Pancreas (tissue), 10 donors: ENCODE measurements around the gene HS6ST1. TPM values are rescaled to one million over a fixed set of nuclear protein-coding genes. Genes with fewer than 3 reads are reported as not detected.

Experiments used
- ATAC-seq, 4 donors: fragments of 200-7000 bp; cut with Tn5 transposase; one replicate each; pipeline versions ENCODE4 v1.8.0 to v1.9.1; 2020; ENCODE audit warnings: mild to moderate bottlenecking in 4 of 4, moderate library complexity in 4 of 4
- DNase-seq, 6 donors: peaks; one replicate each; pipeline ENCODE4 v3.0.0-alpha.2; 2020
- FAIRE-seq: peaks from 2 replicates; lab custom pipeline; 2012; peaks lifted over from hg19 to GRCh38; lab: Jason Lieb, UNC
- H3K27ac ChIP-seq, 4 donors: fragments of 200-600 bp; sonication (generic); 1 replicate in 3 of 4; 2 replicates in 1 of 4; pipeline versions ENCODE4 v1.5.0 to v1.8.0; 2020
- H3K27me3 ChIP-seq, 4 donors: fragments of 200-600 bp; one replicate each; pipeline ENCODE4 v1.8.0; 2021
- H3K36me3 ChIP-seq, 3 donors: fragments of 200-600 bp; sonication (generic) in 1 of 3; one replicate each; pipeline versions ENCODE4 v1.5.0 to v1.8.0; 2020 to 2021
- H3K4me1 ChIP-seq, 3 donors: fragments of 200-600 bp; one replicate each; pipeline ENCODE4 v1.8.0; 2021
- H3K4me3 ChIP-seq, 4 donors: fragments of 200-600 bp; sonication (generic) in 2 of 4; one replicate each; pipeline versions ENCODE4 v1.5.0 to v1.8.0; 2020 to 2021
- H3K9me3 ChIP-seq, 4 donors: fragments of 200-600 bp; one replicate each; pipeline ENCODE4 v1.8.0; 2021
- WGBS, 2 donors: extraction: QIAGEN DNeasy Blood & Tissue Kit; methylation state at CpG; one replicate each; pipeline ENCODE4 v1.1.7; 2013; 5-methylcytosine and 5-hydroxymethylcytosine counted together
- intact Hi-C, 3 donors: fragments of 100-400 bp; cut with DNase I; formaldehyde crosslinking; loops; one replicate each; pipeline versions ENCODE4 v1.11.1 to v1.14.2; 2022
- polyA plus RNA-seq, 2 donors: library from polyadenylated mRNA; stranded (reverse); fragments of 200-250 nt; gene quantifications; one replicate each; pipeline ENCODE4 v1.2.3, GENCODE V29; 2013
- total RNA-seq, 6 donors: library from RNA; stranded (reverse); fragmentation: NEBNext Ultra II Directional in 4 of 6; extraction: Animal tissue kit (Norgen Biotek cat#: 25700) in 4 of 6; gene quantifications; one replicate each; pipeline versions ENCODE4 v1.2.1 to v1.2.4, GENCODE V29; 2021 to 2023
- TF ChIP-seq, protein P1 (sequence below), 4 donors: fragments of 200-600 bp; sonication (generic) in 3 of 4; IDR thresholded peaks; one replicate each; pipeline versions ENCODE4 v1.5.0 to v1.8.0; 2021; ENCODE audit warnings: antibody characterized with exemption in 4 of 4
- donor health status: healthy with polysubstance abuse.
- donor health status: DM: no; HTN: no; CAD: no; lungs with moderate emphysema.
- donor health status: DM: no; HTN: no; CAD: no.
- donor health status: control.
- donor health status: control.
- donor health status: Bipolar disorder and iron deficiency.
- donor health status: DM: yes; HTN: yes; CAD: no.
- donor health status: DM: no; HTN: no; CAD: no.
- donor health status: DM: no; HTN: no; CAD: no.
- donor health status: DM: yes; HTN: yes; CAD: no.

The HS6ST1 gene
- total and polyA plus RNA-seq, 8 donors = 20.7 to 47.8 (median 25.5) TPM

DNA sequence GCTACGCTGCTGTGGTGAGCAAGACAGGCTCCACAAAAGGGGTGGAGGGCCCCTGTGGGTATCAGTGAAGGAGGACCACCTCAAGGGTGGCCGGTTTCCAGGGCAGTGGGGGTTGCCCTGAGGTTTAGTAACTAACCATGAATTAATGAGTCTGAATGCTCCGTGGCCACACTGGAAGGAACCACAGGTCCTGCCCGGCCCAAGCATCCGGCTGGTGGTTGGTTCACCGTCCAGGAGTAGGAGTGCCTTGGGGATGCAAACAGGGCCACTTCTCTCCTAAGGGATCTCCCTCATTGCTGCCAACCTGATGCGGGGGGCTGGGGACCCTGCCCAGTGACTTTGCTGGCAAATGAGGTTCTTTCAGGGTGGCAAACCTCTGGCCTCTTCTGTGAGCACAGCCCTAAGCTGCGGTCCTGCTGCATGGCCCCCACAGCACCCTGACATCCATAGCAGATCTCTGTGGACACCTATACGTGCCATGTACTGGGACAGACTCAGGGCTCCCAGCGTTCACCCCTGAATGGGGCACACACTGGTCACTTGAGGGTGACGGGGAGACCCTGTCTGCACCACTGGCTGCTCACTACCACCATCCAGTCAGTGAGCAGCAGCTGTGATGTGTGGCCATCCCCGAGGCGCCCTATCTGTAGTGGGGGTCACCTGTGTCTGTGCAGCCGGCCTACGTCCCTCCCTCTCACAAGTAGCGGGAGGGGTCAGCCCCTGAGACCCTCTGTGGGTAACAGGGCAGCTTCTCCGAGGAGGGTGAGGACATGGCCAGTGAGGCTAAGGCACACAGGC lies 41.6 kb downstream of the HS6ST1 start:
- H3K27ac ChIP-seq = no peak overlapping the region
- DNase-seq = peak in 1 of 6 donors; percentile 13
- no peaks in the 10 kb centered on the region for H3K9me3 ChIP-seq
- intact Hi-C loops = no loop called here
- H3K4me3 ChIP-seq = no peak overlapping the region
- no peaks in the 10 kb centered on the region for H3K27me3 ChIP-seq
- no peak for FAIRE-seq
- WGBS, 2 donors = 92 to 94% methylated on average over 17 of the region's 17 CpGs
- no peak for ATAC-seq
- H3K4me1 ChIP-seq = no peaks in the 10 kb centered on the region
- H3K36me3 ChIP-seq = peaks cover 0 to 6% (median 4%) of the 10 kb centered on the region in 3 donors
- TF ChIP-seq, protein P1, sequence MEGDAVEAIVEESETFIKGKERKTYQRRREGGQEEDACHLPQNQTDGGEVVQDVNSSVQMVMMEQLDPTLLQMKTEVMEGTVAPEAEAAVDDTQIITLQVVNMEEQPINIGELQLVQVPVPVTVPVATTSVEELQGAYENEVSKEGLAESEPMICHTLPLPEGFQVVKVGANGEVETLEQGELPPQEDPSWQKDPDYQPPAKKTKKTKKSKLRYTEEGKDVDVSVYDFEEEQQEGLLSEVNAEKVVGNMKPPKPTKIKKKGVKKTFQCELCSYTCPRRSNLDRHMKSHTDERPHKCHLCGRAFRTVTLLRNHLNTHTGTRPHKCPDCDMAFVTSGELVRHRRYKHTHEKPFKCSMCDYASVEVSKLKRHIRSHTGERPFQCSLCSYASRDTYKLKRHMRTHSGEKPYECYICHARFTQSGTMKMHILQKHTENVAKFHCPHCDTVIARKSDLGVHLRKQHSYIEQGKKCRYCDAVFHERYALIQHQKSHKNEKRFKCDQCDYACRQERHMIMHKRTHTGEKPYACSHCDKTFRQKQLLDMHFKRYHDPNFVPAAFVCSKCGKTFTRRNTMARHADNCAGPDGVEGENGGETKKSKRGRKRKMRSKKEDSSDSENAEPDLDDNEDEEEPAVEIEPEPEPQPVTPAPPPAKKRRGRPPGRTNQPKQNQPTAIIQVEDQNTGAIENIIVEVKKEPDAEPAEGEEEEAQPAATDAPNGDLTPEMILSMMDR (IDR thresholded peaks at IDR 0.05) = no peak

DNA sequence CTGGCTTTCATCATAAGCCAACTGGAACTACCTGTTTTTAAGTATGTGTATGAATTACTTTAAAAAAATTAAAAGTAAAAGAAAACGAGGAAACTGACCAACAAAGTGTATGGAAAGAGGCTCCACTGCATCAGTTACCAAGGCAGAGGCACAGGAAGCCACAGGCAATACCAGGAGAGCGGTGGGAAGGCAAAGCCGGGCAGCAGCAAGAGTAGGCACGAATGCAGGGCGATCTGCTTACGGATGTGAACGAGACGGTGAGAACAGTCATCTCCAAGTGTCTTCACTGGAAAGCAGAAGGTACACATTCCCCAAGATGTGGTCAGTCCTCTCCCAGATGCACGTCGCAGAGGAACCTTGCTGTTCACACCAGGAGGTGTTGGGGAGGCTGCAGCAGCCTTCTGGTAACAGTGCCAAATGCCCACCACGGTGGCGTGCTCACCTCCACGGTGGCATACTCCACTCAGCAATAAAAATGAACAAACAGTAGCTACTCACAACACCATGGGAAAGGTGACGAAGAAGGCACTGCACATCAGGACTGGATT lies 43.1 kb downstream of the HS6ST1 start:
- Histone ChIP-seq H3K9me3 (no peaks in the 10 kb centered on the region), H3K27me3 (no peaks in the 10 kb centered on the region), H3K36me3 (peaks cover 0 to 6% (median 4%) of the 10 kb centered on the region in 3 donors), H3K4me1 (no peaks in the 10 kb centered on the region), H3K27ac (no peak overlapping the region), H3K4me3 (no peak overlapping the region)
- intact Hi-C loops = no loop called here
- no peak for DNase-seq
- no peak for ATAC-seq
- WGBS, 2 donors = 94 to 96% methylated on average over 14 of the region's 14 CpGs
- TF ChIP-seq, protein P1 (IDR thresholded peaks at IDR 0.05) = no peak
- no peak for FAIRE-seq

DNA sequence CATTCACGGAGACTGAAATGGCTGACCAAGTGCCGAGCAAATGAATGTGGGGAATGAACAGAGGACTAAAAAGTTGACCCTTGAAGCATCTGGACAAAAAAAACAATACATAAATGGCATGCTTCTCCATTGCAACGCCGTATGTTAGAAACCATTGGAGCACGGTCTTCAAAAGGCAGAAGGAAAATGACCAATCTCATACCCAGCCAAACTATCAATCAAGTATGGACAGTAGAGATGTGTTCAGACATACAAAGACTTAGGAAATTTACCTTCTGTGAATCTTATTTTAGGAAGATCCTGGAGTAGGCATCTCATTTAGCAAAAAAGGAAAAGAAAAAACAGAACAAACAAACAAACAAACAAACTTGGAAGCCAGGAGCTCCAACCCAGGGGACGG lies 44.5 kb downstream of the HS6ST1 start:
- Histone ChIP-seq H3K4me3 (no peak overlapping the region), H3K36me3 (peaks cover 0 to 6% (median 4%) of the 10 kb centered on the region in 3 donors), H3K9me3 (no peaks in the 10 kb centered on the region), H3K27ac (no peak overlapping the region), H3K27me3 (no peaks in the 10 kb centered on the region), H3K4me1 (no peaks in the 10 kb centered on the region)
- TF ChIP-seq, protein P1 (IDR thresholded peaks at IDR 0.05) = no peak
- FAIRE-seq (no peak), ATAC-seq (no peak), DNase-seq (no peak)
- intact Hi-C loops = no loop called here
- 98 to 99% methylated on average over 6 of the region's 6 CpGs for WGBS, 2 donors

DNA sequence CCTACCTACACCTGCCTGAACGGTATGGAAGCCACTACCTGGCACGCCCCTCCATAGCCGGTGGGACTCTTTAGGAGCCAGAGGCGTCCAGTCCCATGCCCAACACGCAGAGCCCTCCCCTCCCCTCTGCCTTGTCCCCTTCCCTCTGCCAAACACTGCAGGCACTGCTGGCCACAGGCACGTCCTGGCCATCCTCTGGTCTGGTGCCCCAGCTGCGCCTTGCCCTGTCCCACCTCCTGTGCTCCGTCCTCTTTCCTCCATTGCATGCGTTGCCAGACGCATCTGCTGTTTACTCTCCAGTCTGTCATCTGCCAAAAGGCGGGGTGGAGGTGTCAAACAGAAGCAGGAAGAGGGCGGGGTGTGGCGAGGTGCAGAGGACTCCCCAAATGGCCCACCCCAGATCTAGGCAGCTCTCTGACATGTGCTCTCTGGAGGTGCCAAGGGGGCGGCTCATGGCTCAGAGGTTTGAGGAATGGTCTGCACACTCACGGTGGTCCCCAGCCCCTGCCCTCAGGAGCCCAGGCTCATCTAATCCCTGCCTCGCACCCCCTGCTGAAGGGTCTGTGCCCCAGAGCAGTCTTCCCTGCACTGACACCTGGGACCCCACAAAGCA lies 45.1 kb downstream of the HS6ST1 start:
- H3K36me3 ChIP-seq = peaks cover 0 to 6% (median 4%) of the 10 kb centered on the region in 3 donors
- peak in 2 of 6 donors; percentile 14 to 54 for DNase-seq
- 82% methylated on average over 16 of the region's 16 CpGs for WGBS, 2 donors
- H3K4me3 ChIP-seq = no peak overlapping the region
- ATAC-seq = no peak
- H3K27ac ChIP-seq = no peak overlapping the region
- no peaks in the 10 kb centered on the region for H3K27me3 ChIP-seq
- no peak for FAIRE-seq
- intact Hi-C loops = no loop called here
- H3K4me1 ChIP-seq = no peaks in the 10 kb centered on the region
- TF ChIP-seq, protein P1 (IDR thresholded peaks at IDR 0.05) = no peak
- no peaks in the 10 kb centered on the region for H3K9me3 ChIP-seq
